Suppressor macrophage treated with lipopolysaccharide for 4 hours (primary cell): ENCODE data around the gene SLC25A40.
A peak's percentile ranks its signal among the peaks of the same experiment; 100 is the strongest.
"Not testable (repeated sequence)": the region's sequence is repeated elsewhere in the genome, so short reads cannot be mapped to it uniquely, and the experiment has no call there.

Source experiments
- DNase-seq: peaks from one replicate; pipeline ENCODE4 v3.0.0-alpha.2; 2020

The SLC25A40 gene

DNA sequence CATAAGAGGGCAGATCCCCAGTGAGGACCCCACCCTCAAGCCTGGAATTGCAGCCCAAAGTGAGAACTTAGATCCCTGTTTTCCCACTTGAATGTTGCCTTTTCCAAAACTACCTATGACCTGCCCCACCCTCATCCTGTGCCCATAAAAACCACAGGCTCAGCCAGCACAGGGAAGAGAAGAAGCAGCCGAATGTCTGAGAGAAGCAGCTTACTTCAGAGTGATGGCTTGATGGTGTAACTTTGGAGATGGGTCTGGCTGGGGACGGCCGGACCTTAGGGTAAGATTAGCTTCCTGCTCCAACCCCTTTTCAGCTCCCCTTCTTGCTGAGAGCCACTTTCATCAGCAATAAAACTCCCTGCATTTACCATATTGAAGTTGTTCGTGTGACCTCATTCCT, 5.7 kb downstream of the SLC25A40 start:
- DNase-seq, result no peak

DNA sequence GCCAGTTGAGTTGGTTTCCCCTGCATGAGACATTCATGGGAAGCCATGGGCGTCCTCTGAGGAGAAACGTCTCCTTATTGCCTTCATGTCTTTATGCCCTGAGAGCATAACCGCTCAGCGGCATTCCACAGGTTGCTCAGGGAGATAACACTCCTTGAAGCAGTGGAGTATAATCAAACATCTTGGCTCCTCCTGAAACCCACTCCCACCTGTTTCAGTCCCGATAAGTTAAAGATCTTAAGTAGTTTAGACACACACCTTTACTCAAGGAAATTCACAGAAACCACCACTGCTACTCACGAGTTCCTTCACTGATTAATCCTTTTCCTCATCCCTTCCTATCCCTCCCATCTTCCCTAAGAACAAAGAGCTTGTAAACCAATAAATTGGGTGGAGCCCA, 9.6 kb downstream of the SLC25A40 start:
- DNase-seq, result not testable (repeated sequence)

DNA sequence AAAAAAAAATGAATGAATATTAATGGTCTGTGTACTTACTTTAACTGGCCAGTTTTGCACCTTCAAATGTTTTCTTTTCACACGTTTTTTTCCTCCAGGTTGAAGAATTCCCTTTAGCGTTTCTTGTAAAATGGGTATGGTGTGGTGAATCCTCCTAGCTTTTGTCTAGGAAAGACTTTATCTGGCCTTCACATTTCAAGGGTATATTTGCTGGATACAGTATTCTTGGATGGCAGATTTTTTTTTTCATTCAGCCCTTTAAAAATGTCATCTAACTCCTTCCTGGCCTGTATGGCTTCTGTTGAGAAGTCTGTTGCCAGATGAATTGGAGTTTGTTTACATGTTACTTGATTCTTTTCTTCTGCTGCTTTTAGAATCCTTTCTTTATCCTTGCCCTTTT, 10.1 kb downstream of the SLC25A40 start:
- no peak for DNase-seq

DNA sequence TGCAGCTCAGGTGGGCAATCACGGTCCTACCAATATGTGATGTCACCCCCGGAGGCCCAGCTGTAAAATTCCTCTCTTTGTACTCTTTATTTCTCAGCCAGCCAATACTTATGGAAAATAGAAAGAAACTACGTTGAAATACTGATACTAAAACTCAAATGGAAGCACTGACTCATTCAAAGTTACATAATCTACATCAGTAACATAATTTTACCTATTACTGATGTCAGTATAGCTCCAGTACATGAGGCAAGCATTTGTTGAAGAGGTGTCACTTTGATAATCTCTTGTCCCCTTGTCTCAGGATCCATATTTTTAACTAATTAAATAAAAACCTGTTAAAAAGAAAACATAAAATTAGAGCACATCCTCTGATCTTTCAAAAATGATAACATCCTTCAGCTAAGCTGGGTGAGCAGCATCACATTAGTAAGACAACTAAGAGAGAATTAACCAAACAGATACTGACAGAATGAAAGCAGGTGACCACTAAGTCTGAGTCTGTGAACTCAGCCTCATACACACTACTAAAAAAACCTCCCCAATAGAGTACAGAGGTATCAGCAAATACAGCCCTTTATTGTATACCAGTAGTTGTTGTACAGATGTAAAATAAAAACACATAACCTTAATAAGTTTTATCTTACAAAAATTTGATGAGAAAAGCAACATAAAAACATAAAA, 17.6 kb downstream of the SLC25A40 start:
- no peak for DNase-seq

DNA sequence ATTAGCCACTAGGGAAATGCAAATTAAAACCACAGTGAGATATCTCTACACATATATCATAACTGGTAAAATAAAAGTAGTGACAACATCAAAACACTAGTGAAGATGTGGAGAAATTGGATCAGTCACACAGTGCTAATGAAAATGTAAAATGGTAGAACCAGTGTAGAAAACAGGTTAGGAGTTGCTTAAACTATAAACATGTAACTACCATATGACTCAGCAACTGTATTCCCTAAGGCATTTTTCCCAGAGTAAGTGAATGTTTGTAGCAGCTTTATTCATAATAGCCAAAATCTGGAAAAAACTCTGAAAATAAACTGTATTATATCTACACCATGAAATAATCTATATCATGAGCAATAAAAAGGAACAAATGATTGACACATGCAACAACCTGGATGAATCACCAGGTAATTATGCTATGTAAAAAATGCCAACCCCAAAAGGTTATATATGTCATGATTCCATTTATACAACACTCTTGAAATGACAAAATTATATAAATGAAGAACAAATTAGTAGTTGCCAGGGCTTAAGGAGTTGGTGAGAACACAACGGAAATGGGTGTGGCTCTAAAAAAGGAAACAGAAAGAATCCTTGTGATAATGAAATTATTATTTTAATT, 22.8 kb downstream of the SLC25A40 start:
- DNase-seq, result no peak

- peak; percentile 37 for DNase-seq
Measured at GRCh38 chr7:87852306-87852705, 23.9 kb downstream of the SLC25A40 start.

GRCh38 chr7:87850836-87851593, 25.1 kb downstream of the SLC25A40 start:
- DNase-seq, result no peak

- DNase-seq, result no peak
Measured at GRCh38 chr7:87837597-87837996, 38.6 kb downstream of the SLC25A40 start.

DNA sequence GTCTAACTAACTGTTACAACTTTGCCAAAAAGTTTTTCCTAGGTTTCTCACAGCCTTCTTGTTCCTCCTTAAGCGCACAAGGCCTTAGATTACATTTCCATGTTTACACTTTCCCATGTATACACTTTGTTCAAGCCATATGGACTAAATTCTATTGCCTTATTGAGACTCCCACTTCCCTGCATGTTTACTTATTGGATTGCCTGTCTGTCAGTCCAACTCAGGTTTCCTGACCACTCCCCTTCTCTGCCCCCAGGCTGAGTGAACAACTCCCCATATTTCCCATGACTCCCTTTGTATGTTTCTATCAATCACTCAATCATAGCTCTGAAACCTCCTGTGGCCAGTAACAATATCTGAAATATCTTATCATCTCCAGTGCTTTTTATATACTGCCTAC, 43.0 kb downstream of the SLC25A40 start:
- DNase-seq, result no peak

DNA sequence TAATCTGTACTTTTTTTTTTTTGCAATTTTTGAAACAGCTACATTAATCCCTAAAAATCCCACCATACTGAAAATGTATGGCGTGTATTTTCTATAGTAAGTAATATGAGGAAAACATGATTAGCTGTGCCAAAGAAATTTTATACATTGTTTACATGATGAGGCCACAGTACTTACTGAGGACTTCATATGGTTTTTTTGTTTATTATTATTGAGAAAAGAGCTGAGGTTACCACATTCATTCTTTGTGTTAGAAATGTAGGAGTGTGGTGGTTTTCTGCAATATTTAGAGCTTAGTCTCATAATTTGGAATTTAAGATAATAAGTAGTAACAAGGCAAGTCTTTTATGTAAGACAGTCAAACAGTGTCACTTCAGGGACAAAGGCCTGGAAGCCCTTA, 45.1 kb downstream of the SLC25A40 start:
- no peak for DNase-seq

GRCh38 chr7:87828383-87828782, 47.8 kb downstream of the SLC25A40 start:
- not testable (repeated sequence) for DNase-seq

- DNase-seq, result not testable (repeated sequence)
Measured at GRCh38 chr7:87825369-87825768, 50.8 kb downstream of the SLC25A40 start.

DNA sequence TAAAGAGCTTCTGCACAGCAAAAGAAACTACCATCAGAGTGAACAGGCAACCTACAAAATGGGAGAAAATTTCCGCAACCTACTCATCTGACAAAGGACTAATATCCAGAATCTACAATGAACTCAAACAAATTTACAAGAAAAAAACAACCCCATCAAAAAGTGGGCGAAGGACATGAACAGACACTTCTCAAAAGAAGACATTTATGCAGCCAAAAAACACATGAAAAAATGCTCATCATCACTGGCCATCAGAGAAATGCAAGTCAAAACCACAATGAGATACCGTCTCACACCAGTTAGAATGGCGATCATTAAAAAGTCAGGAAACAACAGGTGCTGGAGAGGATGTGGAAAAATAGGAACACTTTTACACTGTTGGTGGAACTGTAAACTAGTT, 54.1 kb downstream of the SLC25A40 start:
- DNase-seq, result not testable (repeated sequence)

DNA sequence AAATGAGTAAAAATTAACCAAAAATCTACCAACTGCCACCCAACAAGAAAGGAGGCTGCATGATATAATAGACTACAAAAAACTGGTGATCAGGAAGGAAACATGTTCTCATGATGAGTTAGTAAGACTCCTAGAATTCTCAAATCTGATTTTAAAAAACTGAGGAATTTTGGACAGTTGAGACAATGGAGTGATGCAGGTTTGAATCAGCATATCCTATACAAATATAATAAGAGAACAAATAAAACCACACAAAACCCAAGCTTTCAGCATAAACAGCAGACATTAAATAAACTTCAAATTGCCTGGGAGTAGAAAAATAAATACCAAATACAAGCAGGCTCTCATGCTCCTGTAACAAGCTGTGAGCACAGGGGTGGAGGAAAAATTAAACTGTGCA, 57.8 kb downstream of the SLC25A40 start:
- no peak for DNase-seq

DNA sequence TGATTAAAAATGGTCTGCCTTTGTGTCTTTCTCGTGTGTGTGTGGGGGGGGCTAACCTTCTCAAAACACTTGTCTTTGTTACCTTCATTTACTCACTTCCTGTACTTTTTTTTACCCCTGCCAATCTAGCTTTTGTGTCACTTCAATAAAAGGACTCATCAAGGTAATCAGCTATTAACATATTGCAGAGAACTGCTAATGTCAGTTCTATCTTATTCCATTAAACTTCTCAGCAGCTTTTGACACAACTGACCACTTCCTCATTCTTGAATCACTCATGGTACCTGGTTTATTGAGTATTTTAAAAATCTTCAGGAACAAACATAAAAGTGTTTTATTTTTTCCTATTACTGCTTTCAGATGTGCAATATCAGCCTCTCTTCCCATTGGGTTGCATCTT, 59.8 kb downstream of the SLC25A40 start:
- no peak for DNase-seq

GRCh38 chr7:87810726-87811125, 65.4 kb downstream of the SLC25A40 start:
- no peak for DNase-seq

- DNase-seq, result no peak
Measured at GRCh38 chr7:87810130-87810529, 66.0 kb downstream of the SLC25A40 start.

DNA sequence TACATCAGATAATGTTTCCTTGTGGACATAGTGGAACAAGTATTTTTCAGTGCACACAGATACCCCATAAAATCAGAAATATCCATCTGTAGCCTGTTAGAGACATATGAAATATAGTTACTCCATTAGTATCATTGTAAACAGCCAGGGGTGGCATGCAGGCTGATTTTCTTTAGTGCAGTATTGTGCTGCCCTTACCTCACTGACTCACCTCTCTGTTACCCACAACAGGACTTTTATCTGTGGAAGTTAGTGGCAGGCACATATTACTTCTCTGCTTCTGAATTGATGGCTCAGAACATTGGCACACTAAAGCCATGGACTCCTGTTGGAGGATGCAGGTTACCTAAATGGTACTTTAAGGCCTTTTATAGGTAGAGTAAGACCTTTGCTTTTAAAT, 70.0 kb downstream of the SLC25A40 start:
- no peak for DNase-seq

DNA sequence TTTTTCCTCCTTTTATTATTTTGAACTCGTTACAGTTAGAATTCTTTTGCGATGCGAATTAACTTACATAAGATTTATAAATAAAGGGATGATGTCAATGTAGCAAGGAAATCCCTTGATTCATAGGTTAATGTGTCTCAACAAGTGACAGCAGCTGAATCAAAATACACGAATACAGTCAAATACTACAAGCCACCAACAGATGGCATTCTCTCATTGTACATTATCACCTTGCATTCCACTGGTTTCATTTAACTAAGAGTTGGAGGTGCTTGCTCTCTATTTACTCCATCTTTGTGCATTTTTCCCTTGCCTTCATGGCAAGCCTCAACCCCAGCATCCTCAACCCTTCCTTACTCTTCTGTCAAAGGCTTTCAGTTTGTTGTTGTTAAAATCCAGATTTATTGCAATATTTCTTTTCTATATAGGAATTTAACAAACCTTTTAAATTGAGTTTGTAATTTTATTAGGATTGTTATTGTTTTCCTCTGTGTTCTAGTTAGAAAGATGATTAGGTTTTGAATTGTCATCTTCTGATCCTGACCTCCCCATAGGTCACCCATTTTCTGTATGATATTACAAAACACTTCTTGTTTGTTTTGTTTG, 78.3 kb downstream of the SLC25A40 start:
- peak; percentile 58 for DNase-seq

DNA sequence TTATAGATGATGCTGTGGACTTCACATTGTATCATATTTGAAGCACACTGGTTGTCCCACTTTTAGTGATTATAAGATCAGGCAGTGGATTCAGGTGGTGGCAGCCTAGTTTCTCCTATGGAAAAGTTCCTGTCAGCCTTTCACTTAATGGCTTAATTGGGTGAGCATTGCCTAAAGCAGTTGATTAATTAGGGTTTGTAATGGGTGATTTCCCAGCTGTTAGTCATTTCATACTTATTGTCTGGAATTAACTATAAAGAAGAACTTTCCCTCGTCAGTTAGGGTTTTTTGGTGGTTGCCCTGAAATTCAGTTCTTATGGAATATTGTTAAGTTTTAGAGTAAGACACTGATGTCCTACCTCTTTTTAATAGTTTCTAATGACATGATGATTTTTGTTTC, 78.8 kb downstream of the SLC25A40 start:
- DNase-seq, result no peak

GRCh38 chr7:87785368-87785995, 90.7 kb downstream of the SLC25A40 start:
- no peak for DNase-seq

- DNase-seq, result no peak
Measured at GRCh38 chr7:87784424-87784823, 91.7 kb downstream of the SLC25A40 start.
